GM23338 (cell line): ENCODE data around the gene FAM241B. TPM values are rescaled to one million over a fixed set of nuclear protein-coding genes. Genes with fewer than 3 reads are reported as not detected.

Experiments
- ATAC-seq: fragments of 200-7000 bp; cut with Tn5 transposase; 3 replicates; pipeline ENCODE4 v1.9.1; 2020
- DNase-seq: peaks from one replicate; pipeline ENCODE4 v3.0.0-alpha.2; 2015; ENCODE audit warnings: low spot score
- H2AFZ ChIP-seq: fragments of 200-600 bp; sonication (generic); 2 replicates; pipeline ENCODE4 v1.8.0; 2016; ENCODE audit warnings: antibody characterized with exemption, mild to moderate bottlenecking, moderate library complexity
- H3F3A ChIP-seq: fragments of 200-600 bp; sonication (generic); replicated peaks from 2 replicates; pipeline ENCODE4 v1.8.0; 2017; ENCODE audit warnings: antibody characterized with exemption, mixed run types, low read depth
- H3K27ac ChIP-seq: fragments of 200-600 bp; sonication (generic); 2 replicates; pipeline ENCODE4 v1.6.1; 2016; ENCODE audit warnings: low read depth
- H3K27me3 ChIP-seq: fragments of 200-600 bp; sonication (generic); 2 replicates; pipeline ENCODE4 v1.8.0; 2016; ENCODE audit warnings: mild to moderate bottlenecking, mixed run types, moderate library complexity; ENCODE audit not compliant: insufficient read depth
- H3K36me3 ChIP-seq: fragments of 200-600 bp; sonication (generic); 2 replicates; pipeline ENCODE4 v1.8.0; 2016; ENCODE audit warnings: mild to moderate bottlenecking; ENCODE audit not compliant: insufficient read depth
- H3K4me1 ChIP-seq: fragments of 200-600 bp; sonication (generic); 2 replicates; pipeline ENCODE4 v1.8.0; 2016; ENCODE audit warnings: mild to moderate bottlenecking, moderate library complexity; ENCODE audit not compliant: insufficient read depth
- H3K4me2 ChIP-seq: fragments of 200-600 bp; sonication (generic); 2 replicates; pipeline ENCODE4 v1.7.1; 2017; ENCODE audit warnings: mixed run types
- H3K4me3 ChIP-seq: fragments of 200-600 bp; sonication (generic); 2 replicates; pipeline ENCODE4 v1.6.1; 2016; ENCODE audit warnings: mixed run types
- H3K79me2 ChIP-seq: fragments of 200-600 bp; sonication (generic); replicated peaks from 2 replicates; pipeline ENCODE4 v1.8.0; 2017; ENCODE audit warnings: mild to moderate bottlenecking; ENCODE audit not compliant: insufficient read depth
- H3K9me2 ChIP-seq: fragments of 200-600 bp; sonication (generic); 2 replicates; pipeline ENCODE4 v1.8.0; 2017; ENCODE audit not compliant: insufficient read depth
- H4K20me1 ChIP-seq: fragments of 200-600 bp; sonication (generic); replicated peaks from 2 replicates; pipeline ENCODE4 v1.8.0; 2017; ENCODE audit warnings: mild to moderate bottlenecking; ENCODE audit not compliant: insufficient read depth
- H3K27ac Mint-ChIP-seq: 2 replicates; pipeline ENCODE4 v1.8.0; 2020; ENCODE audit warnings: inconsistent platforms, mild to moderate bottlenecking, moderate library complexity, mixed read lengths
- H3K27me3 Mint-ChIP-seq: 3 replicates; pipeline ENCODE4 v1.8.0; 2022; ENCODE audit warnings: low read depth, mild to moderate bottlenecking, moderate library complexity, mixed read lengths, inconsistent platforms; ENCODE audit not compliant: insufficient read depth, poor library complexity
- H3K36me3 Mint-ChIP-seq: 3 replicates; pipeline ENCODE4 v1.8.0; 2021; ENCODE audit warnings: low read depth, mild to moderate bottlenecking, inconsistent platforms, moderate library complexity, mixed read lengths
- H3K4me1 Mint-ChIP-seq: 3 replicates; pipeline ENCODE4 v1.8.0; 2020; ENCODE audit warnings: mild to moderate bottlenecking, inconsistent platforms, mixed read lengths
- H3K4me3 Mint-ChIP-seq: 3 replicates; pipeline ENCODE4 v1.8.0; 2021; ENCODE audit warnings: moderate library complexity, mild to moderate bottlenecking, inconsistent platforms, mixed read lengths
- H3K9me3 Mint-ChIP-seq: 3 replicates; pipeline ENCODE4 v1.8.0; 2020; ENCODE audit warnings: moderate library complexity, mild to moderate bottlenecking, inconsistent platforms, mixed read lengths
- CREB1 ChIP-seq: fragments of 250-450 bp; sonication (Bioruptor Pico); IDR thresholded peaks from 2 replicates; pipeline ENCODE4 v1.5.0; 2020; ENCODE audit warnings: low read depth, mild to moderate bottlenecking, moderate library complexity
- CTCF ChIP-seq, 2 experiments: fragments of 200-600 bp in 1 of 2; sonication (generic) in 1 of 2; conservative IDR thresholded peaks; 2 replicates each; pipeline versions ENCODE4 v1.5.1 to v1.6.1; 2016 to 2017; ENCODE audit warnings: antibody characterized with exemption in 2 of 2, low read depth in 2 of 2, mild to moderate bottlenecking in 2 of 2, moderate library complexity in 1 of 2
- ETS1 ChIP-seq: IDR thresholded peaks from 2 replicates; pipeline ENCODE4 v1.6.1; 2016; ENCODE audit warnings: antibody characterized with exemption
- EZH2 ChIP-seq: fragments of 200-600 bp; sonication (generic); IDR thresholded peaks from one replicate; pipeline ENCODE4 v1.8.0; 2017; ENCODE audit warnings: antibody characterized with exemption, mild to moderate bottlenecking, low read depth; ENCODE audit not compliant: unreplicated experiment
- EZH2phosphoT487 ChIP-seq: fragments of 200-600 bp; sonication (generic); IDR thresholded peaks from one replicate; pipeline ENCODE4 v1.8.1; 2018; ENCODE audit warnings: antibody characterized with exemption; ENCODE audit not compliant: unreplicated experiment
- JUNB ChIP-seq: IDR thresholded peaks from one replicate; pipeline ENCODE4 v1.6.1; 2016; ENCODE audit warnings: antibody characterized with exemption; ENCODE audit not compliant: unreplicated experiment
- NANOG ChIP-seq: IDR thresholded peaks from 2 replicates; pipeline ENCODE4 v1.6.1; 2016; ENCODE audit warnings: antibody characterized with exemption, borderline replicate concordance
- POLR2AphosphoS5 ChIP-seq: IDR thresholded peaks from 2 replicates; pipeline ENCODE4 v1.6.1; 2016; ENCODE audit warnings: antibody characterized with exemption, low read depth
- REST ChIP-seq: IDR thresholded peaks from one replicate; pipeline ENCODE4 v1.6.1; 2018; ENCODE audit warnings: antibody characterized with exemption; ENCODE audit not compliant: unreplicated experiment
- STAT1 ChIP-seq: IDR thresholded peaks from one replicate; pipeline ENCODE4 v1.6.1; 2016; ENCODE audit warnings: antibody characterized with exemption; ENCODE audit not compliant: unreplicated experiment
- ZNF114 ChIP-seq: fragments of 250-450 bp; sonication (Bioruptor Pico); IDR thresholded peaks from 2 replicates; pipeline ENCODE4 v1.5.0; 2020; ENCODE audit warnings: mild to moderate bottlenecking, moderate library complexity
- ZNF462 ChIP-seq: fragments of 250-450 bp; sonication (Bioruptor Pico); IDR thresholded peaks from 2 replicates; pipeline ENCODE4 v1.5.0; 2020; ENCODE audit warnings: mild to moderate bottlenecking, moderate library complexity
- polyA plus RNA-seq: library from polyadenylated mRNA; unstranded; fragments of >200 nt; fragmentation: Nextera tagmentation; extraction: Ambion mirVana; gene quantifications from 2 replicates; pipeline ENCODE4 v1.2.1, GENCODE V29; 2016
- total RNA-seq: library from RNA; depleted of rRNA; stranded (reverse); fragments of >200 nt; shearing (Covaris generic); gene quantifications from 2 replicates; pipeline ENCODE4 v1.2.3, GENCODE V29; 2014

FAM241B gene
- total and polyA plus RNA-seq, 2 experiments from 2014 or later = 6.7 to 28.3 TPM

- TF ChIP-seq ZNF462 = no peak
Measured at GRCh38 chr10:69662173-69662877, 32.3 kb downstream of the FAM241B start (continued).

- Mint-ChIP-seq H3K9me3 (no peaks in the 10 kb centered on the region), H3K36me3 (no peaks in the 10 kb centered on the region; the same call in 2 of the 3 replicates), H3K27ac (no peak overlapping the region), H3K4me1 (peaks cover 22% of the 10 kb centered on the region), H3K4me3 (no peak overlapping the region), H3K27me3 (peaks cover 9% of the 10 kb centered on the region)
- Histone ChIP-seq H3F3A (no peaks in the 10 kb centered on the region), H3K36me3 (no peaks in the 10 kb centered on the region), H3K27ac (no peak overlapping the region), H3K4me2 (no peak overlapping the region), H3K79me2 (no peaks in the 10 kb centered on the region), H3K9me2 (no peaks in the 10 kb centered on the region), H3K27me3 (no peaks in the 10 kb centered on the region), H4K20me1 (no peaks in the 10 kb centered on the region), H3K4me3 (no peak overlapping the region), H2AFZ (no peak overlapping the region), H3K4me1 (peaks cover 4% of the 10 kb centered on the region; the same call in 1 of the 2 replicates)
- ATAC-seq (peak; percentile 14; the same call in 1 of the 3 replicates), DNase-seq (no peak)
- no peak for TF ChIP-seq STAT1
- no peak for TF ChIP-seq CREB1 (CRISPR knock-in tag)
- no peak for TF ChIP-seq JUNB
- no peak for TF ChIP-seq EZH2phosphoT487
- TF ChIP-seq REST = no peak
- TF ChIP-seq EZH2 = no peak
- TF ChIP-seq ZNF114 (CRISPR knock-in tag) = no peak
- TF ChIP-seq NANOG = no peak
- no peak for TF ChIP-seq POLR2AphosphoS5
- no peak for TF ChIP-seq ETS1
- TF ChIP-seq CTCF (conservative IDR thresholded peaks at IDR 0.05; ENCODE audit: low read depth in 2 of 2) = no peak
Measured at GRCh38 chr10:69662901-69663300, 32.9 kb downstream of the FAM241B start.
